ENCODE measurements around the gene B4GALNT2. TPM values are rescaled to one million over a fixed set of nuclear protein-coding genes. Genes with fewer than 3 reads are reported as not detected.

The B4GALNT2 gene
- total and polyA plus RNA-seq, 2 of the 13 experiments (the other 11 are each of a cell fraction or from before 2014, with no cell fraction given): not detected

GRCh38 chr17:49191917-49192741 lies 59.6 kb downstream of the B4GALNT2 start (continued):
- peak; percentile 85; the same call in 1 of the 2 replicates for TF ChIP-seq KIAA2018 (CRISPR knock-in tag; IDR thresholded peaks at IDR 0.05; ENCODE audit: borderline replicate concordance)
- peak; percentile 49; the same call in 1 of the 2 replicates for TF ChIP-seq TARDBP (CRISPR knock-in tag; IDR thresholded peaks at IDR 0.05)
- no peak for TF ChIP-seq IKZF1 (IDR thresholded peaks at IDR 0.05)
- no peak for TF ChIP-seq ZNF572 (CRISPR knock-in tag; IDR thresholded peaks at IDR 0.05)
- TF ChIP-seq ZNF431 (CRISPR knock-in tag; IDR thresholded peaks at IDR 0.05; ENCODE audit: borderline replicate concordance, low read depth): peak; percentile 46; the same call in 1 of the 2 replicates
- TF ChIP-seq ZMYM3 (CRISPR knock-in tag; IDR thresholded peaks at IDR 0.05): peak; percentile 61
- TF ChIP-seq ZNF557 (CRISPR knock-in tag; IDR thresholded peaks at IDR 0.05): peak; percentile 77
- peak; percentile 71 for TF ChIP-seq GATAD2A (CRISPR knock-in tag; IDR thresholded peaks at IDR 0.05)
- peak; percentile 85 for TF ChIP-seq ZNF552 (CRISPR knock-in tag; IDR thresholded peaks at IDR 0.05; ENCODE audit: borderline replicate concordance)
- peak; percentile 85; the same call in 1 of the 2 replicates for TF ChIP-seq ZNF83 (CRISPR knock-in tag; IDR thresholded peaks at IDR 0.05; ENCODE audit: borderline replicate concordance)
- TF ChIP-seq, protein P1, sequence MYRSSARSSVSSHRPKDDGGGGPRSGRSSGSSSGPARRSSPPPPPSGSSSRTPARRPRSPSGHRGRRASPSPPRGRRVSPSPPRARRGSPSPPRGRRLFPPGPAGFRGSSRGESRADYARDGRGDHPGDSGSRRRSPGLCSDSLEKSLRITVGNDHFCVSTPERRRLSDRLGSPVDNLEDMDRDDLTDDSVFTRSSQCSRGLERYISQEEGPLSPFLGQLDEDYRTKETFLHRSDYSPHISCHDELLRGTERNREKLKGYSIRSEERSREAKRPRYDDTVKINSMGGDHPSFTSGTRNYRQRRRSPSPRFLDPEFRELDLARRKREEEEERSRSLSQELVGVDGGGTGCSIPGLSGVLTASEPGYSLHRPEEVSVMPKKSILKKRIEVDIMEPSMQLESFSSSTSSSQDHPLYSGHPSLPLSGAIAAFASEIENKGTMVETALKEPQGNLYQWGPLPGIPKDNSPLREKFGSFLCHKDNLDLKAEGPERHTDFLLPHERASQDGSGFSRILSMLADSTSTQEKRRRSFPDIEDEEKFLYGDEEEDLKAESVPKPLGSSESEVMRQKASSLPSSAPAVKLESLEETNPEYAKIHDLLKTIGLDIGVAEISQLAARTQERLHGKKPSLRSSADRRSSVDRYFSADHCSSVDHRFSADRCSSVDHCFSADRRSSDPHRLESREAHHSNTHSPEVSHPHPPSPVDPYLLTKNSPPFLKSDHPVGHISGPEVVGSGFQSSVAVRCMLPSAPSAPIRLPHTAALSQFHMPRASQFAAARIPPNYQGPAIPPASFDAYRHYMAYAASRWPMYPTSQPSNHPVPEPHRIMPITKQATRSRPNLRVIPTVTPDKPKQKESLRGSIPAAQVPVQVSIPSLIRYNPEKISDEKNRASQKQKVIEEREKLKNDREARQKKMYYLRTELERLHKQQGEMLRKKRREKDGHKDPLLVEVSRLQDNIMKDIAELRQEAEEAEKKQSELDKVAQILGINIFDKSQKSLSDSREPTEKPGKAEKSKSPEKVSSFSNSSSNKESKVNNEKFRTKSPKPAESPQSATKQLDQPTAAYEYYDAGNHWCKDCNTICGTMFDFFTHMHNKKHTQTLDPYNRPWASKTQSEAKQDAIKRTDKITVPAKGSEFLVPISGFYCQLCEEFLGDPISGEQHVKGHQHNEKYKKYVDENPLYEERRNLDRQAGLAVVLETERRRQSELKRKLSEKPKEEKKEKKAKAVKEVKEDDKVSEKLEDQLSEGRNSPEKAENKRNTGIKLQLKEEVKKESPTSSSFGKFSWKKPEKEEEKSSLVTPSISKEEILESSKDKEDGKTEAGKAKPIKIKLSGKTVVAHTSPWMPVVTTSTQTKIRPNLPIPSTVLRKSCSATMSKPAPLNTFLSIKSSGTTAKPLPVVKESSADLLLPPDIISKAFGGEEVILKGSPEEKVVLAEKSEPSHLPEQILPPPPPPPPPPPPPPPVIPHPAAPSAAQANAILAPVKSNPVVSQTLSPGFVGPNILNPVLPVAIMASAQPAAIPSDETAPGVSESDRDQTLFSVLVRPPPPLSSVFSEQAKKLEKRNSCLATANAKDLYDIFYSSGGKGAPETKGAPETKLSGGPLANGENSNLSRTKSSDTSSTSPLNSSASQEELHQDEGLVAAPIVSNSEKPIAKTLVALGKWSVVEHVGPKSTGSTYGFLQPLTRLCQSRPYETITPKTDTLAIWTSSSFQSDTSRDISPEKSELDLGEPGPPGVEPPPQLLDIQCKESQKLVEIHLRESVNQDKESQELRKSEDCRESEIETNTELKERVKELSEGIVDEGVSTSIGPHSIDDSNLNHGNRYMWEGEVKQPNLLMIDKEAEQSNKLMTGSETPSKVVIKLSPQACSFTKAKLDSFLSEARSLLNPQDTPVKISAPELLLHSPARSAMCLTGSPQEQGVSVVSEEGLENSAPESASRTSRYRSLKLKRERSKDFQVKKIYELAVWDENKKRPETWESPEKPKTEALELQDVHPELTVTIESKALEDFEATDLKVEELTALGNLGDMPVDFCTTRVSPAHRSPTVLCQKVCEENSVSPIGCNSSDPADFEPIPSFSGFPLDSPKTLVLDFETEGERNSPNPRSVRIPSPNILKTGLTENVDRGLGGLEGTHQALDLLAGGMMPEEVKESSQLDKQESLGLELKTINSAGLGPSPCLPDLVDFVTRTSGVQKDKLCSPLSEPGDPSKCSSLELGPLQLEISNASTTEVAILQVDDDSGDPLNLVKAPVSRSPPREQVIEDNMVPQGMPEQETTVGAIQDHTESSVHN (CRISPR knock-in tag; IDR thresholded peaks at IDR 0.05): peak; percentile 79
